Ammon's horn (tissue), 1 donor: ENCODE results near the gene DNAL1.

Source experiments
- DNase-seq: peaks from one replicate; pipeline ENCODE4 v3.0.0-alpha.2; 2016; ENCODE audit warnings: low spot score

Gene DNAL1

DNA sequence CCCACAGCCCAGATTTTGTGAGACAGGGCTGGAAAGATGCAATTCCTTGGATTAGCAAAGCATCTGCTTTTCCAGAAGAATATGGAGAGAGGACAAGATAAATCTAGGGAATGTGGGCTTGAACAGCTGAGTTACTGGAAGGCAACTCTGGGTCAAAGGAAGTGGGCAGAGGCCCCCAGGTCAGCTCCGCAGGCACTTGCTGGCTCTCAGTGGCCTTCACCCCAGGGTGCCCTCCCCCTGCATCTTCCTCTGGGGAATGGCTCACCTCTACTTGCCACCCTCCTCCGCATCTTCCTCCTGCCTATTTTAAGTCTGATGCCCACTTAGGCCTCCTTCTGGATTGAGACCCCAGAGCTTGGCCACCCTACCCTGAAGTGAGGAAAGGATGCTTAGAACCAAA is 79.9 kb downstream of the DNAL1 start:
- no peak for DNase-seq

GRCh38 chr14:73725116-73726024 is 80.6 kb downstream of the DNAL1 start:
- peak; percentile 3 for DNase-seq

DNA sequence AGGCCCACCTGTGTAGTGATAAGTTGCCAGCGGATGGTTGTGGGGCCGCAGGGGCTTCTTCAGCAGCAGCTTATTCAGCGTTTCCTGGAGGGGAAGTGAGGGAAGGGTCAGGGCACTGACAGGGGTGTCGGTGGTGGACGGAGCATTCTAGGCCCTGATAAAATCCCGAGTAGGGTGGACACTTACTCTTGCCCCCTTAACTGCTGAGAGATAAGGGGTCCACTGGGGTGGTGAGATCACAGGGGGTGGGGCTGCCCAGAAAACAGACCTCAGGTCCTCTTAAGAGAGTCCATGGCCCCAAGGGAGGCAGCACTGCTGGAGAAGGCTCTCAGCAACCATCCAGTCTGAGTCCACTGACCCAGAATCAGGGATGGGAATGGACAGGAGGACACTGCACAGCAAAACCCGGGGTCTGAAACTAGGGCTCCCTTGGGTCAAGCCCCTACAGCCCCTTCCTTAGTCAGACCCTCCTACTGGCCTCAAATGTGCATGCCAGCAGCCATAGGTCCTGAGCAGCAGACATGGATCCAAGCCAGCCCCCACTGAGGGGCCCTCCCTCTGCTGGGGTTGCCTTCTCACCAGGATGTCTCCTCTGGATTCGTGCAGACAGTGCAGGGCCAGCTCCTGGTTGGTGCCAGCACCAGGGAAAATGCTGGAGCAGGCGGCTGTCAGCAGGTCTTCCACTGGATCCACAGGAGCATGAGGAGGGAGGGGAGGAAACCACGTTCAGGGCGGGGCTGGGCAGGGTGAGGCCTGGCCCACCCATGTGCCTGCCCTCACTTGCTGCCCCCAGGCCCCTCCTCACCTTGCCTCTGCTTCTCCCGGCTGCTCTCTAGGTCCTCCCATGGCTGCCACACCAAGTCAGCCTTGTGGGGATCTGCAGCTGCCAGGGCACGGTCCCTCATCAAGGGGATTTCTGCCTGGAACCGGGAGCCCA is 81.5 kb downstream of the DNAL1 start:
- DNase-seq, result peak; percentile 1

- DNase-seq, result peak; percentile 1
Measured at GRCh38 chr14:73727166-73727565, 82.4 kb downstream of the DNAL1 start.

- peak; percentile 89 for DNase-seq
Measured at GRCh38 chr14:73728717-73729330, 84.0 kb downstream of the DNAL1 start.

DNA sequence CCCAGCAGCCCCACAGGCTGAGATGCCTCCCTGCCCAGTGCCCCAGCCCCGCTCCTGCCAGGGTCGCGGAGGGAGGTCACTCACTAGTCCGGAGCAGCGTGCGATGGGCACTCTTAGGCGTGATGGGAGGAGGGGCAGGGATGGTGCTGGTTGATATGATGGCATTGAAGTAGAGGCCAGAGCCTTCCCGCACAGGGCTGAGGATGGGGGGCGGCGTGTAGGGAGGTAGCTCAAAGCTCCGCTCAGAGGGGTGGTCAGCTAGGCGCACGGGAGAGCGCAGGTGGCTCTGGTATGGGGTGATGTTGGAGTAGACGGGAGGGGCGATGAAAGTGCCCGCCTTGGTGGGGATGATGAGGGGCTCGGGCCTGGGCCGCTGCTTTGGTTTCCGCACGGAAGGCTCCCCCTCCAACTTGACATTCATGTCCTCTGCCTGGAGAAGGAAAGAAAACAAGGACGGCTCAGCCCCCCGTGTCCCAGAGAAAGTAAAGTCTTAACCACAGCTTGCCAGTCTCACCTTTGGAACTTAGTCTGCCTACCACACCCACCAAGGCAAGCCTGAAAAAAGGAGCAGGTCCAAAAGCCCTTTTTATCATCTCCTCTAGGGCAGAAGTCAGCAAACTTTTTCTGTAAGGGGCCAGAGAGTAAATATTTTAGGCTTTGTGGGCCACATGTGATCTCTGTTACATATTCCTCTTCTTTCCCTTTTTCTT is 84.9 kb downstream of the DNAL1 start:
- DNase-seq, result peak; percentile 2

- no peak for DNase-seq
Measured at GRCh38 chr14:73731111-73731510, 86.3 kb downstream of the DNAL1 start.

GRCh38 chr14:73732006-73732405 is 87.2 kb downstream of the DNAL1 start:
- DNase-seq, result no peak

GRCh38 chr14:73736842-73737241 is 92.1 kb downstream of the DNAL1 start:
- no peak for DNase-seq

GRCh38 chr14:73738518-73739173 is 93.9 kb downstream of the DNAL1 start:
- DNase-seq, result no peak

DNA sequence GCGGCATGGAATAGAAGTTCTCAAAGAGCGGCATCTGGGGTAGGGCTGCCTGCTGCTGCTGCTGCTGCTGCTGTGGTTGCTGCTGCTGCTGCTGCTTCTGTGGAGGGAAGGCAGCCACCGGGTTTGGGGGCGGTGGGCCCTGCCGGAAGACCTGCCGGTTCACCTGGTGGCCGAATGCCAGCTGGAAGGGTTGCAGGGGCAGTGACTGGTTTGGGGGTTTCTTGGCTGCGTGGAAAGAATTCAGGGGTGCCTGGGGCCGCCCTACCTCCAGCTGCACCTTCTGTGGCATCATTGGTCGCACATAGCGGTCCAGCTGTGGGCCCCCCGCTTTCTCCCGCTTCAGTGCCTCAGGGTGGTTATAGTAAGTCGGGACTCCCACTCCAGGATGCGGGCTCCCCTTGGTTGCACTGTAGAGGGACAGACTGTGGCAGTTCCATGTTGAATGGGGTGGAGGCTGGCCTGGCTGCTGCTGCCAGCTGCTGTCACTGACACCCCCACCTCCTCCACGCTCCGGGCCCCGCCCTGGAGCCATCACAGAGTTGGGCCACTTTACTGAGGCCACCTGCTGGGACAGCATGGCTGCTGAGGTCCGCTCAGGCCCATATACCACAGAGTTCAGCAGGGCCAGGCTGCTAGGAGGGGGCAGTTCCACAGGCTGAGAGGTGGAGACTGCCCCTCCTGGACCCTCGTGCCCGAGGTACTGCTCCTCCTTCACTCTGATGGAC is 94.5 kb downstream of the DNAL1 start:
- no peak for DNase-seq

DNA sequence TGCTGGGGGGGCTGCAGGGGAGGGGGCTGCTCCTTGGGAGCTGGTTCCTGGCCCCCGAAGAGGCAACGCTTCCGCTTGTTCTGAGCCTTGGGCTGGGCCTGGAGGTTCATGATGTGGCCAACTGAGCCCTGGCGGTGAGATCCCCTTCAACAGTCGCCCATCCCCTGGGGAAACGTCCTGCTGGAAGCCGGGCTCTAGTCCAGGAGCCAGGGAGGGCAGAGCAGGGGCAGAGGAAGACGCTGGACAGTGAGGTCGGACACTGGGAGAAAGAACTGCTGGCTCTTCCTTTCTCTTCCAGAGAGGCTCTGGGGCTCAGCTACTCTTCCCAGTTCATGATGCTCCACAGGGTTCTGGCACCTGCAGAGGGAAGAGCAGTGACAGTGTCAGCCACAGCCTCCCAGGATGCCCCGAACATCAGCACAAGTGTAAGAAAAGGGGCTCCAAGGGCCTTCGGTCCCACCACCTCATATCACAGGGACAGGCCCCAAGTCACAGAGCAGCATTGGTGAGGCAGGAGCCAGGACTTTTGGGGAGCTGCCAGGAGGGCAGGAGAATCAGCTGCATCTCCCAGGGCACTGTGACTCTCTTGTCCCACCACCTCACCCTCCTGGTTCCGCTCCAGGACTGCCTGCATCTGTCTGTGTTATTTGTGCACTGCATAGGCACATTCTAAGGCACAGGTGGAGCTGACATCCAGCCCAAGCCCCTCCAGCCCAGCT is 95.3 kb downstream of the DNAL1 start:
- DNase-seq, result no peak

GRCh38 chr14:73740618-73741326 is 96.0 kb downstream of the DNAL1 start:
- no peak for DNase-seq

- peak; percentile 75 for DNase-seq
Measured at GRCh38 chr14:73741386-73741875, 96.6 kb downstream of the DNAL1 start.

GRCh38 chr14:73741876-73742519 is 97.2 kb downstream of the DNAL1 start:
- no peak for DNase-seq

DNA sequence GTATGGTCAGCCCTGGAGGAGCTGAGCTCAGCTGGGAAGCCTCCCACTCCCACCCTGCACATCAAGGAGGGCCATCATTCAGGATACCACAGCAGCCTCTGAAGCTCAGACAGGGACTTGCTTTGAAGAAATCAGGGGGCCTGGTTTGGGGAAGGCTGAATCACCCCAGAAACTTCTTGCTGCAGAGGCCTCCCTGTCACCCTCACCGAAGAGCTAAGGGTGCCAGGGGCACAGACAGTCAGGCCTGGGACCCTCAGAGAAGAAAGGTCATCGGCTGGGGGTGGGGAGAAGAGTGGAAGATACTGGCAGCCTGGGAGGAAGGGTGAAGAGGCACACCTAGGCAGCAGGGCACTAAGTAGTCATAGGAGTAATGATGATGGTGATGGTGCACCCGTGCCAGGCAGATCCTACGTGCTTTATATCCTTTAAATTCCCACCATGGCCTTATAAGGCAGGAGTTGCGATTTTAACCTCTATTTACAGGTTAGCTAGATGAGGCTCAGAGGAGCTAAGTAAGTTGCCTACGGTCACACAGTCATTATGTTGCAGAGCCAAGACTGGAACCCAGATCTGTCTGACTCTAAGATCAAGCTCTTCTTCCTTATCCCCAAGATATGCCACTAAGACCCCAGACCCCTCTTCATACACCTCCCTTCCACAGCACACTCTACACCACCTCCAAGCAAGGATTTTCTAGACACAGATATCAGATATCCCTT is 97.9 kb downstream of the DNAL1 start:
- DNase-seq, result no peak

DNA sequence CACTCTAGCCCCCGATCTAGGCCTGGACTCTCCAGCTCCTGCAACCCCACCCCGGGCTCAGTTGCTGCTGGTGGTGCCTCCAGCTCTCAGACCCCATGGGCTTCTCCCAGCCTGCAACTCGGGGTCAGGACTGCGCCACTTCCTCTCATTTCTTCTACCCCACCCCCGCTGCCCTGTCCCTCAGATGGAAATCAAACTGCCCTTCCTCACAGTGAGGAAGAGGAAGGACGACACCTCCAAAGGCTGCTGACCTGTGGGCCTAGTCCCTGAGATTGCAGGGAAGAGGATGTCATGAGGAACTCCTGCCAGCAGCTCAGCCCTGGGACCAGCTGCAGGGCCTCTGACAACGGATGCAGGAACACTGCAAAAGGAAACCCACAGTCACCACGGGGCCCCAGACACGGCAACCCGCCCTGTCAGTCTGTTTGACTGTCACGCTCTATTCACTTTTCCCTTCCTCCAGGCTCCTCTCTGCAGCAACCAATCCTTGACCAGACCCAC is 98.7 kb downstream of the DNAL1 start:
- peak; percentile 69 for DNase-seq
